GM10847 (cell line): Measurements from ENCODE around the gene ZC3H13.

Experiments used
- POLR2A ChIP-seq: IDR thresholded peaks from 2 replicates; pipeline ENCODE4 v1.6.1; 2011; ENCODE audit not compliant: insufficient read length; ENCODE audit errors: extremely low read depth

ZC3H13 gene, protein sequence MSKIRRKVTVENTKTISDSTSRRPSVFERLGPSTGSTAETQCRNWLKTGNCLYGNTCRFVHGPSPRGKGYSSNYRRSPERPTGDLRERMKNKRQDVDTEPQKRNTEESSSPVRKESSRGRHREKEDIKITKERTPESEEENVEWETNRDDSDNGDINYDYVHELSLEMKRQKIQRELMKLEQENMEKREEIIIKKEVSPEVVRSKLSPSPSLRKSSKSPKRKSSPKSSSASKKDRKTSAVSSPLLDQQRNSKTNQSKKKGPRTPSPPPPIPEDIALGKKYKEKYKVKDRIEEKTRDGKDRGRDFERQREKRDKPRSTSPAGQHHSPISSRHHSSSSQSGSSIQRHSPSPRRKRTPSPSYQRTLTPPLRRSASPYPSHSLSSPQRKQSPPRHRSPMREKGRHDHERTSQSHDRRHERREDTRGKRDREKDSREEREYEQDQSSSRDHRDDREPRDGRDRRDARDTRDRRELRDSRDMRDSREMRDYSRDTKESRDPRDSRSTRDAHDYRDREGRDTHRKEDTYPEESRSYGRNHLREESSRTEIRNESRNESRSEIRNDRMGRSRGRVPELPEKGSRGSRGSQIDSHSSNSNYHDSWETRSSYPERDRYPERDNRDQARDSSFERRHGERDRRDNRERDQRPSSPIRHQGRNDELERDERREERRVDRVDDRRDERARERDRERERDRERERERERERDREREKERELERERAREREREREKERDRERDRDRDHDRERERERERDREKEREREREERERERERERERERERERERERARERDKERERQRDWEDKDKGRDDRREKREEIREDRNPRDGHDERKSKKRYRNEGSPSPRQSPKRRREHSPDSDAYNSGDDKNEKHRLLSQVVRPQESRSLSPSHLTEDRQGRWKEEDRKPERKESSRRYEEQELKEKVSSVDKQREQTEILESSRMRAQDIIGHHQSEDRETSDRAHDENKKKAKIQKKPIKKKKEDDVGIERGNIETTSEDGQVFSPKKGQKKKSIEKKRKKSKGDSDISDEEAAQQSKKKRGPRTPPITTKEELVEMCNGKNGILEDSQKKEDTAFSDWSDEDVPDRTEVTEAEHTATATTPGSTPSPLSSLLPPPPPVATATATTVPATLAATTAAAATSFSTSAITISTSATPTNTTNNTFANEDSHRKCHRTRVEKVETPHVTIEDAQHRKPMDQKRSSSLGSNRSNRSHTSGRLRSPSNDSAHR (N-terminal part only)

DNA sequence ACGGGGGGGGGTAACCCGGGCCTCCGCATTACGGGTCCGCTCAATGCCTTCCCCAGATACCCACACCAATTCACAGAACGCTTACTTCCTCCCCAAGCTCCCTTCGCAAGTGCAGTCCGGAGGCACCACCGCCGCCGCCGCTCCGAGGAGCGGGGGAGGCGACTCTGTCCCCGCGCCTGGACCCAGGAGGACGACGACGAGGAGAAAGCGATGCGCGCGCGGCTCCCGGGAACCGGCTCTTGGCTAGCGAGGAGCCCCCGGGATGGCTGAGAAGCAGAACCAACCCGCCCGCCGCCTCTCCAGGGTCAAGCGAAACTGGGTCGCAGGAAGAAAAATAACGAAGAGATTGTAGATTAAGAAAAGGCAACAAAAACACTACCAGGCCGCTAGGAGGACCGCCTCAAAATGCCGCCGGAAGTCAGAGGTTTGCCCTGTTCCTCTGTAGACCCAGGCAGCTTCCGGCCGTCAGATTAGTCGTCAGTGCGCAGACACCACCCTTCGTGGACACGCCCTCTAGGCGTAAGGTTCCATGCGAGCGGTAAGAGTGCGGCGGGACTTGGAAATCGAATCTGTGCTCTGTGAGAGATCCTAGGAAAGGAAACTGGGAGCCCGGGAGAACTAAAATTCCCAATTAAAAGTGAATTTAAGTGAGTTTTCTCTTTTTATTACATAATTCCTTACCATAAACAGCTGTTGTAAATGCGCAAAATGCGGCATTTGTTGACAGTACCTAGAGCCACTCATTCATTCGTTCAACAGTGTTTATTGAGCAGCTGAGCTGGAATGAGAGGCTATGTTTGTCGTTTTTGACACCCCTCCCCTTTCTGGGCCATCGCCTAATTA lies at the start of gene ZC3H13:
Gene ZC3H13 (minus strand): TSS at position 428 of the 843 bp plus-strand sequence. CDS start 7,239 bp downstream, outside the sequence.
- TF ChIP-seq POLR2A = peak; percentile 72

DNA sequence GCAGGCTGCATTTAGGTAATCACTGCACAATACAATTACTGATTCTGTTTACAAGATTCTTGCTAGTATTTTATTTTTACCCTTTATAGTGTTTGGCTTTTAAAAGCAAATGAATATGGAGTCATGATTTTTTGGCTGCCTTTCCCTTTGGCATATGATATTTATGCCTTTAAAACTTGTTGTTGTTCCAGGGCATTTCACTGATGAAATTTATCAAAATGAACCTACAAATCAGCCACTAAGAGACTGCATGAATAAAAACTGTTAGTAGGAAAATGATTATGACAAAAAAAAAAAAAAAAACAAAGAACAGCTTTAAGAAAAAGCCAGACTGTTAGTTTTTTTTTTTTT lies 49.7 kb upstream of the ZC3H13 start:
- no peak for TF ChIP-seq POLR2A

DNA sequence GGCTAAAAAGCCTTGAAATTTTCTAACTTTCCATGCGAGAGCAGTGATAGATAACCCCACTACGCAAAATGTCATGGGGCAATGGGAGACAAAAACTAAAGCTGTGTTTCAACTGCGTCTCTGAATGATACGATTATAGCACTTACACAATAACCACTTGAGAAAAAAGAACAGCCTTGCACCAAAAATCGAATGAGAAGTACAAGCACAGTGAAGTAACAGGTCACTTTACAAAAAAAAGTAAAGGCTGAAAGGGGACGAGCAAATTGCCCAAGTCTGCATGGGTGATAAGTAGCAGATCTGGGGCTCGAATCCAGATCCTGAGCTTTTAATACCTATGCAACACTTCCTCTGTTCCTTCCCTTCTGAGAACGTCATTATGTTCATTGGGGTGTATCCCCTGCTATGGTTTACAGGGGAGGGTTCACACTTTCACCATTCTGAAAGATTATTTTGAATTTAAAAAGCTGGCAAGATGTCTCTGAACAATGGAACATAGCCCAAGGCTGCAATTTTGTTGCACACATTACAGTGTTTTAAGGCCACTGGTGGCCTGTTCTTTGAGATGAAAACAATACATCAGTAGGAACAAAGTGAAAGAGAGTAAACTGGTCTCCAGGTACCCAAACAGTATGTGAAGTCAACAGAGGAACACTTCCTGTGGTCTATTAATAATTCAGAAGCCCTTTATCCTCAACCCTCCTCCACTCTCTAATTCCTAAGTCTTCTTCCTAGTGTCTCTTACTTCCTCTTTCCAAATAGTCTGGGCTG lies 49.1 kb upstream of the ZC3H13 start:
- no peak for TF ChIP-seq POLR2A

DNA sequence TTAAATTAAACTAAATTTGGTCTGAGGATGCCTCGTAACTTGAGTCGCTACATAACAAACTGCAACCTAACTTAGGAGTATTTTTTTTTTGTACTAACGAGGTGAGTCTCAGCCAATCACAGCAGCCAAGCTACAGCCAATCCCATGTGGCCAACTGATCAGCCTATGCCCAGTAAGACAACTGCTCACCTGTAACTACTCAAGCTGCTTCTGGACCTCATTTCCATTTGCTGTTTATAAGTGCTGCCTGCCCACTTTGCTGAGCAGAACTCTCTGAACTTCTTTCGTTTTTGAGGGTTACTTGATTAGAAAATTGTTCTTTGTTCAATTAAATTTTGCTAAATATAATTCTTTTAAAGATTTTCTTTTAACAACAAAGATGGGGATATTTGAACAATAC lies 48.5 kb upstream of the ZC3H13 start:
- no peak for TF ChIP-seq POLR2A

DNA sequence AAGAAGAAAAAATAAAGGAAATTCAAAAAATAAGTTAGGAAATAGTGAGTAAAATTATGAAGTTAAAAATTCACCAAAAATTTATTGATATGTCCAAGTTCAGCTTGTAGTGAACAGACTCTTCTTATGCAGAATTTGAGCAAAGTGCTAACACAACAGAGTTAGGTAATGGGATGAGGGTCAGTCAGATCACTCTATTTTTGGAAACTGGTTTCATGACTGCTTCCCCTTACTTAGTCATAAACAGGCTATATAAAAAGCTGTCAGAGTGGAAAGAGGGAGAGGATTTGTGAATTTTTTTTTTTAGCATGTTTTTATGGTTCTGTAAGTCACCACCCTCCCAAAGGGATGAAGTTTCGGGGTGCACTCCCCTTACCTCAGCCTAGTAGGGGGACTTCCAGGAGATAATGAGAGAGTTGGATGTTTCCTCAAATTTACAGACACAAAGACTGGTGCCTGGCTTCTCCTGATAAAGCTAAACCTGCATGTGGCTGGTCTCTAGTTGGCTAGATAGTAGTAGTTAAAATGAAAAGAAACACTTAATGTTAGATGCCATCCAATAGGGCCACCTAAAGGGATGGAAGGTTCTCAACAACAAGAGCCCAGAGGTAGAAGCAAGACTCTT lies 47.8 kb upstream of the ZC3H13 start:
- TF ChIP-seq POLR2A = no peak

DNA sequence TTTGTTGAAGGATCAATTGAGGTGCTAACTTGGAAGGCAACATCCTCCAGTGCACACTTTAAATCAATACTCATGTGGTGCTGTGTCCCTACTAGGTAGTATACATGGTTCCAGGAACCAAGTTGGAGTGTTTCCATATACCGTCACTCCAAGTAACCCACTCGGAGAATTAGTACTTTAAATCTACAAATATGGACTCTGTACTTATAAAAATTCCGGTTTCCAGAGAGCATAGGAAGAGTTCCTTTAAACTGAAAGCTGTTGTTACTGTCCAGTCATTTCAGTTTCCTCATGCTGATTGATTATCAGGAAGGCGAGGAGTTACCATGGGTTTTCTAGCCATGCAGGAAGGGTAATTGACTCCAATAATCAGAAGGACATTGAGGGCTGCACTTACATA lies 45.1 kb upstream of the ZC3H13 start:
- TF ChIP-seq POLR2A = no peak

DNA sequence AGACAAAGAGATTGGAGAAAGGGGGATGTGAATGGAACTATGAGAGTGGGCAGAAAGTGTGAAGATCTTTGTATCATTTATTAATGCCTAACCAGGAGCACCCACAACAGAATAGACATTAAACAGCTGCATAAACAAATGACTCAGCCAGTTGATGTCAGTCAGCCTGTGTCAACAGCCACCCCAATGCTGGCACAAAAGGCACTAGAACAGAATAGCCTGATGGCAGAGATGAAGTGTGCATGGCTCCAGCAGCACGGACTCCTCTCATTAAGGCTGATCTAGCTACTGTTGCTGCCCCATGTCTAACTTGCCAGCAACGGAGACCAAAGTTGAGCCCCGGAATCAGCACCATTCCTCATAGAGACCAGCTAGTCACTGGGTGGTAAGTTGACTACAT lies 44.5 kb upstream of the ZC3H13 start:
- TF ChIP-seq POLR2A = no peak

DNA sequence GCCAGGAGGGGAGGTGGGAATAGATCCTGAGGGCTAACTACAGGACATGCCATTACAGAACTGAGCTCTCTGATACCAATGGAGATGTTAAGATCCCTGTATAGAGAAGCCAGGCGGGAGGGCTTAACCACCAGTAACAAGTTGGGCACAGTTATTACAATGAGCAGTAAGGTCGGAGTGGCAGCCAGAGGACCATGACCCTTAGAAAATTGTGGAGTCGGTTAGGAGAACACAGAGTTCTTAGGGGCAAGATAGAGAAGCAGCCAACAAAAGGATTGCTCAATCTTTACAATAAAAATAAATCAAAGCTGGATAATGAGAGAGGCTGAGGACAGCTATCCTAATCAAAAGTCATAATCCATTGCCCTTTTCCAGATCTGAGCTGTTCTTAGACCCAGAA lies 41.9 kb upstream of the ZC3H13 start:
- no peak for TF ChIP-seq POLR2A

DNA sequence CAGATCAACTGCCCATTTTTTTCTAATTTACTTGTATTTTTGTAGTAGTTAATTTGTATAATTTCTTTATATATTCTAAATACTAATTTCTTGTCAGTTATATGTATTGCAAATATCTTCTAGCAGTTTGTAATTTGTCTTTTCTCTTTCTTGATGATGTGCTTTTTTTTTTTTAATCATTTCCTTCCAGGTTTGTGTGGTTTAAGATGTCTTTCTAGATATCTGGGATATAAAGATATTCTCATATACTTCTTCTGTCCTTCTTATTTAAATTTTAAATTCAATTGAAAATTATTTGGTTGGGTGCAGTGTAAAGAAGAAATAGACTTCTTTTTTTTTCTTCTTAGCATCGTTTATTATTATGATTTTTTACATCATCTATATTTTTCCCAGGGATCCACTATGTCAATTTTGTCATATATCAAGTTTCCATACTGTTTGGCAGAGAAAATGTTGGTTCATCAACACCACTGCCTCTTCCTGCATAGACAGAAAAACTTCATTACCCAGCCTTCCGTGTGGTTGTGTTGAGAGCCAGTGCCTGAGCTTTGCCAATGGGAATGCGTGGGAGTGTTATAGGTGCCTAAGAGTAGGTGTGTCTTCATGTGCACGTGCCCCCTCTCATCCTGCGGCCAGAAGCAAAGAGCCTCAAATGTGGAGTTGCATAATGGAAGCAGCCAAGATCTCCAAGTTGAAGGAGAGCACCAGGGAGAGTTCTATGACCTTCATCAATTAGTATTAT lies 36.4 kb upstream of the ZC3H13 start:
- no peak for TF ChIP-seq POLR2A

DNA sequence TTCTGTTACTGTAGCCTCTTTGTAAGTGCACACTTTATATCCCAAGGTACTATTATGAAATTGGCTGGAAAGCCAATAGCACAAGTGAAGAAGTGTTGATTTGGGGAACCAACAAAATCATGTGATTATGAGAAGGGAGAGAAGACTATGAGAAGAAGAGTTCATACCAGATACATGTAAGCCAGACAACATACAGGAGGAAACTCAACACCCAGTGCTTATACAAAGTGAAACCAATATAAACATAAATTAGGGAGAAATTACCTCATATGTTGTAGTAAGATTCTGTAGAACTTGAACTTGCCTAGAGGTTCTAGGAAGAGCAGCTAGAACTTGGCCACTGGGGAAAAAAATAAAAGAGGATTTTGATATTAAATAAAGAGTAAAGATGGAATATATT lies 34.9 kb upstream of the ZC3H13 start:
- TF ChIP-seq POLR2A = no peak

DNA sequence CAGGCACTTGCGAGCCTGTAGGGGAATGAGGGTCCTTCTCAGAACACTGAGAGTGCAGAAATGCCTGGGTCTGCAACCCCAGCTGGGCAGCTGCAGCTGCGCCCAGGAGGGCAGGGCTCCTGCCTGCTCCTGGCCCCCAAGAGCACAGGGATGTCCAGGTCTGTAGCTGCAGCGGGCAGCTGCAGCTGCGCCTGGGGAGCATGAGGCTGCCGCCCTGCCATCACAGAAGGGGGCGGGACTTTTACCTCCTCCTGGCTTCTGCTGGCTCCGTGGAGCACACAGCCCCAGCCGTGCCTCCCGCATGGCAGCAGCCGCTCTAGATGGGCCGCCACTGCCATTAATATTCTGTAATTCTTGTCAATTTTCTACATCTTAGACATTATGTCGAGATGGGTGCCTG lies 34.4 kb upstream of the ZC3H13 start:
- TF ChIP-seq POLR2A = no peak

DNA sequence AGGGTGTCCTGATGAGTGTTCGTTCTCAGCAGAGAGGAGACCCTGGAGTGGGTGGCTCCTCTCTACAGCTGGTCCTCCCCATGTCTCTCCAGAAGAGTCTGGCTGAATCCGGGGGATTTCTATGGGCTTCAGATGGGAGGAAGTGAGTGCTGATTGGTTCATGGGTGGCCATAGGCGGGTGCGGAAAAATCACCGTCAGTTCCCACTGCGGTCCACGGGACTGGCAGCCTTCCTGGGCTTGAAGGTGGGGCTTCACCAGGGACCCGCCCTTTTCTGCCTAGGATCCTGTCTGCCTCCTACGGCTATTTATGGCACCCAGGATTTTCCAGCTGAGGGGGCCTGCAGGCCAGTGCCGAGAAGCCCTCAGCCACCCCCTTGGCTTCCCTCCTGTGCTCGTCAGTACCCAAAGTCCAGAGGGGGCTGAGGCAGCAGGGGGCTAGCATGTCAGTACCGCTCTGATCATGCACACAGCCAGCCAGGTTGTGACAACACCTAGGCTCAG lies 33.9 kb upstream of the ZC3H13 start:
- no peak for TF ChIP-seq POLR2A

DNA sequence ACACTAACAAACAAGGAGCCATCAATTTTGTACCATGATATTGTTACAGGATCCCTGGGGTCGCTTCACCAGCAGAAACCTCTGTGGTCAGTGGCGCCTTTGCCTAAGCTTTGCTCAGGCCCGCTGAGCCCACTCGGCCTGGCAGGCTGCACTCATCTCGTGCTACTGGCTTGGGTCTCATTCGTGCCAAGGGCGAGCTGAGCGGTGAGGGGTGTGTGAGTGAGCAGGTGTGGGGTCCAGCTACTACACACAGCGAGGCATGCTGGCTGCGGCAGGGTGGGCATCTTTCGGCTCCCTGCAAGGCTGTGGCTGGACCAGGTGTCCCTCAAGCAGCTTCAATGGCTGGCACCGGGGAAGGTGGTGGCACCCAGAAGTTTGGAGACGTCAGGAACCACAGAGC lies 33.2 kb upstream of the ZC3H13 start:
- TF ChIP-seq POLR2A = no peak
